ENCODE results near the gene PPARD.

The PPARD gene

DNA sequence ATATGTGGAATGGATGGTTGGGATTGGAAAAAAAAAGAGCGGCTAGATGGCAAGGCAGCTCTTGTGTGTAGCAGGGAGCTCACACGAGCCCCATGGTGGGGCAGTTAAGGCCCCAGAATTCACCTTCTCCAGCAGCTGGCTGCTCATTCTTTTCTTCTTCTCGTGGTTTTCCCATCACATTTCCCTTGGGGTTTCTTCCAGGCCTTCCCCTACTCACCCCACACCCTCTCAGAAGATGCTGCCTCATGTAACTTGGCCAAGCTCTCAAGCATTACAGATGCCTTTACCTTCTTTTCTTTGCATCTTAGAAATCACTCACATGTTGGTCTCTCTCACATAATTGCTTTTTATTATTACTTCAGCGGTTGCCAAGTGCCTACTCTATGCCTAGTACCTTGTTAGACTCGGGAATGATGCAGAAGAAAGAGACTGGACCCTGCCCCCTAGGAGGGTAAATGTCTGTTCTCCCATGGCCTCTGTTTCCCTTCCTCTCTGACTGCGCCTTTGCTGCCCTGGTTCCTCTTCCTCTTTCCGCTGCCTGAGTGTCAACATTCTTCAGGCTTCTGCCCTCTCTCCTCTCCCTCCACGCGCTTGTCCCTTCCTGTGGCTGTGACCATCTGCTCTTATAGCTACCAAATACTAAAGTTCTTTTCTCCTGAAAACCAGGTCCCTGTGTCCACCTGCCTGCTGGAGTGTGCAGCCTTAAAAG lies 28.6 kb downstream of the PPARD start:
- in situ Hi-C loops (cut with MboI; ENCODE audit: low pct_unique_long_range_greater_than_20kb, low sequenced_read_pairs, unreplicated experiment), result no loop called here
- TF ChIP-seq, protein P1, sequence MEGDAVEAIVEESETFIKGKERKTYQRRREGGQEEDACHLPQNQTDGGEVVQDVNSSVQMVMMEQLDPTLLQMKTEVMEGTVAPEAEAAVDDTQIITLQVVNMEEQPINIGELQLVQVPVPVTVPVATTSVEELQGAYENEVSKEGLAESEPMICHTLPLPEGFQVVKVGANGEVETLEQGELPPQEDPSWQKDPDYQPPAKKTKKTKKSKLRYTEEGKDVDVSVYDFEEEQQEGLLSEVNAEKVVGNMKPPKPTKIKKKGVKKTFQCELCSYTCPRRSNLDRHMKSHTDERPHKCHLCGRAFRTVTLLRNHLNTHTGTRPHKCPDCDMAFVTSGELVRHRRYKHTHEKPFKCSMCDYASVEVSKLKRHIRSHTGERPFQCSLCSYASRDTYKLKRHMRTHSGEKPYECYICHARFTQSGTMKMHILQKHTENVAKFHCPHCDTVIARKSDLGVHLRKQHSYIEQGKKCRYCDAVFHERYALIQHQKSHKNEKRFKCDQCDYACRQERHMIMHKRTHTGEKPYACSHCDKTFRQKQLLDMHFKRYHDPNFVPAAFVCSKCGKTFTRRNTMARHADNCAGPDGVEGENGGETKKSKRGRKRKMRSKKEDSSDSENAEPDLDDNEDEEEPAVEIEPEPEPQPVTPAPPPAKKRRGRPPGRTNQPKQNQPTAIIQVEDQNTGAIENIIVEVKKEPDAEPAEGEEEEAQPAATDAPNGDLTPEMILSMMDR (IDR thresholded peaks at IDR 0.05; ENCODE audit: extremely low read depth, insufficient read depth, missing control alignments), result no peak
- no peak for DNase-seq (ENCODE audit: low spot score)

DNA sequence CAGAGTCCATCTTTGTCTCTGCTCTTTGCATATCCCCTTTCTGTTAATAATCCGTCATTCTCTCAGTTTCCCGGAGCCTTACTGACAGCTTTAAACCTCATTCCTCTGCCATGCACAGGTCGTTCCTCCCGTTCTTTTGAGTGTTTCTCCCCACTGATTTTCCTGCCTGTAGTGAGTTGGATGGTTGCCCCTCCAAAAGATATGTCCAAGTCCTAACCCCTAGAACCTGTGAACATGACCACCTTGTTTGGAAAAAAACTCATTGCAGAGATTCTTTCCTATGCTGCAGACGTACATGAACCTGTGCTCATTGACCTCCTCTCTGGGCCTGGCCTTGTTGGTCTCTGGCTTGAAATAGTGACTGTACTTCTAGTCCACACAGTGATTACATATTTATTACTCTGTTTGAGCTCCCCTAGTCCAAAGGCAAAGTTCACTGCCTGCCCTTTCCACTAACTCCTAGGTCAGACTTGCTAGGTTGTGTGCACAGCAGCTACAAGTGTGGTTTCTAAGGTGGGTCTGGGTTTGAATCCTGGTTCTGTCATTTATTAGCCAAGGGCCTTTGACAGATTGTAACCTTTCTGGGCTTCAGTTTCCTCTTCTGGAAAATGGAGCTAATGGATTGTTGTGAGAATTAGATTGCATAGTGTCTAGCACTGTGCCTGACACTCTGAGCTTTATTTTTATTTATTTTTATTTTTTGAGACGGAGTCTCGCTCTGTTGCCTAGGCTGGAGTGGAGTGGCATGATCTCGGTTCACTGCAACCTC lies 29.3 kb downstream of the PPARD start:
- in situ Hi-C loops (cut with MboI; ENCODE audit: low pct_unique_long_range_greater_than_20kb, low sequenced_read_pairs, unreplicated experiment), result no loop called here
- no peak for DNase-seq (ENCODE audit: low spot score)
- TF ChIP-seq, protein P1 (IDR thresholded peaks at IDR 0.05; ENCODE audit: extremely low read depth, insufficient read depth, missing control alignments), result no peak

DNA sequence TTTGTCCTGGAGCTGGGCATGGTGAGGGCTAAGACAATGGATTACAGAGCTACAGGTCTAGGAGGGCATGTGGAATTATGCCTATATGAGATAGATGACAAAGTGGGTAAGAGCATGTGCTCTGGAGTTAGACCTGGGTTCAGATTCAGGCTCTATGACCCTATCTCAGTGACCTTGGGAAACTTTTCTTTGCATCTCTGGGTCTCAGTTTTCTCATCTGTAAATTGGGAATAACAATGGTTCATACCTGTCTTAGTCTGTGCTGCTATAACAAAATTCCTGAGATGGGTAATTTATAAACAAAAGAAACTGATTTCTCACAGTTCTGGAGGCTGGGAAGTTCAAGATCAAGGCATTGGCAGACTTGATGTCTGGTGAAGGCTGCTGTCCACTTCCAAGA lies 30.3 kb downstream of the PPARD start:
- TF ChIP-seq, protein P1 (IDR thresholded peaks at IDR 0.05; ENCODE audit: extremely low read depth, insufficient read depth, missing control alignments), result no peak
- in situ Hi-C loops (cut with MboI; ENCODE audit: low pct_unique_long_range_greater_than_20kb, low sequenced_read_pairs, unreplicated experiment), result no loop called here
- no peak for DNase-seq (ENCODE audit: low spot score)

DNA sequence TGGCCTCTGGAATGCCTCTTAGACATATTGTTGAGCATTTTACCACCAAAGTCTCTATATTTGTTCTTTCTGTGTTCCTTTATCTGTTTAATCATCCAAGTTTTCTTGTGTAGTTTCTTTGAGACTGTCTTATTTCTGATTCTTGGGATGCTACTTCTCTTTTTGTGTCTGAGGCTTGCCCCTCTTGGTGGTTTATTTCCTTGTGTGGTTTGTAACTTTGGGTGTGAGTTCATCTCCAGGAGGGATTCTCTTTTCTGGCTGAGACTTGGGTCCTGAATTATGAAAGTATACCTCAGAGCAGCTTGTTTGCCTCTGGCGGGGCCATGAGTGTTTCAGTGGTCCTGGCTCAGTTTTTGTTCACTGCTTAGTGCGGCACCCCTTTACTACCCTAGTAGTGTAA lies 33.9 kb downstream of the PPARD start:
- no peak for DNase-seq (ENCODE audit: low spot score)
- in situ Hi-C loops (cut with MboI; ENCODE audit: low pct_unique_long_range_greater_than_20kb, low sequenced_read_pairs, unreplicated experiment), result no loop called here
- TF ChIP-seq, protein P1 (IDR thresholded peaks at IDR 0.05; ENCODE audit: extremely low read depth, insufficient read depth, missing control alignments), result no peak

DNA sequence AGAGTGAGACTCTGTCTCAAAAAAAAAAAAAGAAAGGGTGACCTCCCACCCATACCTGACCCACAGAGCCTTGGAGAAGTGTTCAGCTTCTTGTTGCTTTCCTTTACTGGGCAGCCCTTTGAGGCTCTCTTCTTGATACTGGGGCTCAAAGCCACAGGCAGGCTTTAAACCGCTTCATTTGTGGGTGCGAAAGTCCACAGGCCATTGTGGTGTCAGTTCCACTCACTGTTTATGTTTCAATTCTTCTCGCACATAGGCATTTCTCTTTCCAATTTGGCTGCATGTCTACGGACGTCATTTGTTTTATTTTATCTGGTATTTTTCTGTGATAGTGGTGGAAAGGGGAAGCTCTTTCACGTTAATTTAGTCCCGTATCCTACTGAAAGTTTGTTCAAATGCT lies 34.6 kb downstream of the PPARD start:
- TF ChIP-seq, protein P1 (IDR thresholded peaks at IDR 0.05; ENCODE audit: extremely low read depth, insufficient read depth, missing control alignments), result no peak
- no peak for DNase-seq (ENCODE audit: low spot score)
- in situ Hi-C loops (cut with MboI; ENCODE audit: low pct_unique_long_range_greater_than_20kb, low sequenced_read_pairs, unreplicated experiment), result no loop called here

DNA sequence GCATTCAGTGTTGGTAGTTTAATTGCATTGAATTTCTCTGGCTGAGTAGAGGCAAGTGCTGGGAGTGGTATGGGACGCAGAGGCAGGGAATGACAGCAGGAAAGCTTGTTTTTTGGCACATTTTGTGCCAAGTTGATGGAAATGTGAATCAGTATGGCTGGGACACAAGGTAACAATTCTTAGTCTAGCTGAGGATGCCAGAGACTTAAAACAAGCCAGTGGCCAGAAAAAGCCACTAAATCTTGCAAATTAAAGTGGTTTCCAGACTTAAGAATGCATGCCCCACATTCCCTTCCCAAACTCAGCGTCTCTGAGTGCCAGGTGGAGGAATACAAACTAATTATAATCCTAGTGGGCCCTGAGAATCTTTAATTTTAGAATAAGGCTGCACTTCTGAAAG lies 35.9 kb downstream of the PPARD start:
- DNase-seq (ENCODE audit: low spot score), result no peak
- in situ Hi-C loops (cut with MboI; ENCODE audit: low pct_unique_long_range_greater_than_20kb, low sequenced_read_pairs, unreplicated experiment), result no loop called here
- TF ChIP-seq, protein P1 (IDR thresholded peaks at IDR 0.05; ENCODE audit: extremely low read depth, insufficient read depth, missing control alignments), result no peak
